WTC11 (cell line): ENCODE data around the gene PRPF40A. TPM values are rescaled to one million over a fixed set of nuclear protein-coding genes. Genes with fewer than 3 reads are reported as not detected.

Experiments
- ATAC-seq: fragments of 200-7000 bp; cut with Tn5 transposase; 2 replicates; pipeline ENCODE4 v1.10.0; 2021; ENCODE audit warnings: mild to moderate bottlenecking, moderate library complexity
- CTCF ChIA-PET: fragments of 300-600 bp; sonication (Branson Sonifier 250); formaldehyde crosslinking; loops from one replicate; lab custom pipeline; 2021; ENCODE audit warnings: antibody characterized with exemption; lab: Charles Lee
- POLR2A ChIA-PET: fragments of 350-600 bp; sonication (Branson Sonifier 250); formaldehyde crosslinking; loops from one replicate; lab custom pipeline; 2021; ENCODE audit warnings: antibody characterized with exemption; lab: Charles Lee
- DNase-seq: peaks from one replicate; pipeline ENCODE4 v3.0.0; 2021; ENCODE audit warnings: low spot score
- H3K27ac Mint-ChIP-seq: 2 replicates; pipeline ENCODE4 v1.8.0; 2021; ENCODE audit warnings: mixed read lengths
- H3K27me3 Mint-ChIP-seq: 2 replicates; pipeline ENCODE4 v1.8.0; 2021; ENCODE audit warnings: low read depth, mild to moderate bottlenecking, moderate library complexity, mixed read lengths
- H3K36me3 Mint-ChIP-seq: 2 replicates; pipeline ENCODE4 v1.8.0; 2021; ENCODE audit warnings: mixed read lengths
- H3K4me1 Mint-ChIP-seq: 2 replicates; pipeline ENCODE4 v1.8.0; 2022; ENCODE audit warnings: mixed read lengths
- H3K4me3 Mint-ChIP-seq: 2 replicates; pipeline ENCODE4 v1.8.0; 2021; ENCODE audit warnings: mild to moderate bottlenecking, moderate library complexity, mixed read lengths
- H3K9me3 Mint-ChIP-seq: 2 replicates; pipeline ENCODE4 v1.8.0; 2021; ENCODE audit warnings: mixed read lengths
- AR ChIP-seq: fragments of 250-450 bp; sonication (Bioruptor Pico); IDR thresholded peaks from 2 replicates; pipeline ENCODE4 v1.9.0; 2021; ENCODE audit warnings: mild to moderate bottlenecking
- ARID4B ChIP-seq: sonication (generic); formaldehyde crosslinking; IDR thresholded peaks from 2 replicates; pipeline ENCODE4 v1.8.0; 2023; ENCODE audit warnings: missing genetic modification reagents, mild to moderate bottlenecking, borderline replicate concordance
- CDX4 ChIP-seq: fragments of 250-450 bp; sonication (Bioruptor Pico); IDR thresholded peaks from 2 replicates; pipeline ENCODE4 v1.9.0; 2021; ENCODE audit warnings: moderate library complexity, mild to moderate bottlenecking, inconsistent platforms, borderline replicate concordance
- CREM ChIP-seq: sonication (generic); formaldehyde crosslinking; IDR thresholded peaks from 2 replicates; pipeline ENCODE4 v1.8.1; 2022; ENCODE audit warnings: mild to moderate bottlenecking, missing genetic modification reagents, moderate library complexity
- E2F4 ChIP-seq: sonication (generic); formaldehyde crosslinking; IDR thresholded peaks from 2 replicates; pipeline ENCODE4 v1.8.1; 2022; ENCODE audit warnings: low read depth, mild to moderate bottlenecking, moderate library complexity, missing genetic modification reagents, borderline replicate concordance
- E2F5 ChIP-seq: sonication (generic); formaldehyde crosslinking; IDR thresholded peaks from 2 replicates; pipeline ENCODE4 v1.8.1; 2022; ENCODE audit warnings: mild to moderate bottlenecking, moderate library complexity, missing genetic modification reagents
- ESRRA ChIP-seq: sonication (generic); formaldehyde crosslinking; IDR thresholded peaks from 2 replicates; pipeline ENCODE4 v1.8.1; 2022; ENCODE audit warnings: mild to moderate bottlenecking, missing genetic modification reagents, borderline replicate concordance
- HMGA2 ChIP-seq: fragments of 250-450 bp; sonication (Bioruptor Pico); IDR thresholded peaks from 2 replicates; pipeline ENCODE4 v1.4.0; 2021; ENCODE audit warnings: mild to moderate bottlenecking, moderate library complexity
- IRF2 ChIP-seq: sonication (generic); formaldehyde crosslinking; IDR thresholded peaks from 2 replicates; pipeline ENCODE4 v1.8.0; 2022; ENCODE audit warnings: low read depth, missing genetic modification reagents, borderline replicate concordance
- MXD4 ChIP-seq: fragments of 250-450 bp; sonication (Bioruptor Pico); IDR thresholded peaks from 2 replicates; pipeline ENCODE4 v1.8.0; 2021; ENCODE audit warnings: mild to moderate bottlenecking, moderate library complexity, borderline replicate concordance
- MYBL2 ChIP-seq: sonication (generic); formaldehyde crosslinking; IDR thresholded peaks from 2 replicates; pipeline ENCODE4 v1.8.1; 2023; ENCODE audit warnings: mild to moderate bottlenecking, moderate library complexity, missing genetic modification reagents
- NR3C1 ChIP-seq: sonication (generic); formaldehyde crosslinking; conservative IDR thresholded peaks from 2 replicates; pipeline ENCODE4 v1.8.1; 2023; ENCODE audit warnings: low read depth, mild to moderate bottlenecking, missing genetic modification reagents
- PRRX2 ChIP-seq: fragments of 250-450 bp; sonication (Bioruptor Pico); IDR thresholded peaks from 2 replicates; pipeline ENCODE4 v1.8.0; 2021; ENCODE audit warnings: mild to moderate bottlenecking
- SMAD4 ChIP-seq: sonication (generic); formaldehyde crosslinking; IDR thresholded peaks from 2 replicates; pipeline ENCODE4 v1.8.0; 2022; ENCODE audit warnings: mild to moderate bottlenecking, missing genetic modification reagents
- SP1 ChIP-seq: sonication (generic); formaldehyde crosslinking; conservative IDR thresholded peaks from 2 replicates; pipeline ENCODE4 v1.8.1; 2022; ENCODE audit warnings: missing genetic modification reagents
- ZNF219 ChIP-seq: sonication (generic); formaldehyde crosslinking; IDR thresholded peaks from 2 replicates; pipeline ENCODE4 v1.8.0; 2023; ENCODE audit warnings: missing genetic modification reagents, mild to moderate bottlenecking, borderline replicate concordance
- ZNF232 ChIP-seq: sonication (generic); formaldehyde crosslinking; IDR thresholded peaks from 2 replicates; pipeline ENCODE4 v1.8.0; 2022; ENCODE audit warnings: mild to moderate bottlenecking, missing genetic modification reagents
- ZNF281 ChIP-seq: sonication (generic); formaldehyde crosslinking; IDR thresholded peaks from 2 replicates; pipeline ENCODE4 v1.8.0; 2023; ENCODE audit warnings: mild to moderate bottlenecking, missing genetic modification reagents
- ZNF317 ChIP-seq: sonication (generic); formaldehyde crosslinking; IDR thresholded peaks from 2 replicates; pipeline ENCODE4 v1.8.1; 2023; ENCODE audit warnings: low read depth, mild to moderate bottlenecking, moderate library complexity, missing genetic modification reagents, borderline replicate concordance
- ZNF423 ChIP-seq: fragments of 250-450 bp; sonication (Bioruptor Pico); IDR thresholded peaks from 2 replicates; pipeline ENCODE4 v2.1.2; 2022; ENCODE audit warnings: mild to moderate bottlenecking, moderate library complexity
- total RNA-seq: library from RNA; stranded (reverse); gene quantifications from 3 replicates; pipeline ENCODE4 v1.2.3, GENCODE V29; 2021

PRPF40A gene
- total RNA-seq, 1 experiment from 2014 or later = 189 TPM

GRCh38 chr2:152664725-152665124 lies 52.5 kb downstream of the PRPF40A start (continued):
- TF ChIP-seq E2F4 (no peak), IRF2 (CRISPR knock-in tag) (no peak)

GRCh38 chr2:152661076-152661475 lies 56.2 kb downstream of the PRPF40A start:
- CTCF ChIA-PET = no interaction called here
- peaks cover 86% of the 10 kb centered on the region for H3K36me3 Mint-ChIP-seq

GRCh38 chr2:152658221-152658620 lies 59.0 kb downstream of the PRPF40A start:
- Mint-ChIP-seq H3K27ac (no peak overlapping the region), H3K4me1 (no peaks in the 10 kb centered on the region), H3K27me3 (no peaks in the 10 kb centered on the region), H3K9me3 (no peaks in the 10 kb centered on the region), H3K4me3 (no peak overlapping the region), H3K36me3 (peaks cover 79% of the 10 kb centered on the region)
- POLR2A ChIA-PET = no interaction called here
- DNase-seq = no peak
- ATAC-seq = no peak
- CTCF ChIA-PET = no interaction called here
- TF ChIP-seq SP1 (no peak), ZNF281 (CRISPR knock-in tag) (no peak), ZNF232 (no peak), HMGA2 (no peak), AR (CRISPR knock-in tag) (no peak), ZNF423 (CRISPR knock-in tag) (no peak)

More at GRCh38 chr2:152661076-152661475, 56.2 kb downstream of the PRPF40A start:
- ATAC-seq (no peak), DNase-seq (no peak)
- POLR2A ChIA-PET = no interaction called here
- no peaks in the 10 kb centered on the region for H3K4me1 Mint-ChIP-seq
- TF ChIP-seq ESRRA (no peak), CDX4 (no peak), ZNF232 (no peak), ZNF317 (CRISPR knock-in tag) (no peak), E2F5 (CRISPR knock-in tag) (no peak), ZNF219 (CRISPR knock-in tag) (no peak), MXD4 (CRISPR knock-in tag) (no peak), PRRX2 (CRISPR knock-in tag) (no peak), ARID4B (no peak), MYBL2 (CRISPR knock-in tag) (no peak), CREM (no peak), SMAD4 (CRISPR knock-in tag) (no peak), SP1 (no peak), NR3C1 (CRISPR knock-in tag) (no peak)
- no peak overlapping the region for H3K4me3 Mint-ChIP-seq
- H3K9me3 Mint-ChIP-seq = no peaks in the 10 kb centered on the region
- H3K27me3 Mint-ChIP-seq = no peaks in the 10 kb centered on the region
- H3K27ac Mint-ChIP-seq = no peak overlapping the region
